Ovary (tissue), 9 donors: ENCODE data around the gene KCNMA1. TPM values are rescaled to one million over a fixed set of nuclear protein-coding genes. Genes with fewer than 3 reads are reported as not detected.

Experiments
- DNase-seq, 5 donors: peaks; one replicate each; pipeline ENCODE4 v3.0.0-alpha.2; 2019 to 2020
- H3K27ac ChIP-seq, 2 donors: fragments of 200-600 bp; one replicate each; pipeline versions ENCODE4 v1.5.1 to v1.8.0; 2019 to 2022
- H3K27me3 ChIP-seq: fragments of 200-600 bp; one replicate; pipeline ENCODE4 v1.8.0; 2022
- H3K36me3 ChIP-seq: fragments of 200-600 bp; sonication (generic); one replicate; pipeline ENCODE4 v1.5.1; 2019
- H3K4me1 ChIP-seq: one replicate; pipeline ENCODE4 v1.8.1; 2013; ENCODE audit warnings: mild to moderate bottlenecking, moderate library complexity; ENCODE audit not compliant: insufficient read depth
- H3K4me3 ChIP-seq: fragments of 200-600 bp; sonication (generic); one replicate; pipeline ENCODE4 v1.5.1; 2017
- H3K9me3 ChIP-seq, 2 donors: fragments of 200-600 bp in 1 of 2; sonication (generic) in 1 of 2; one replicate each; pipeline versions ENCODE4 v1.5.1 to v1.8.1; 2013 to 2019; ENCODE audit warnings: mild to moderate bottlenecking in 1 of 2, moderate library complexity in 1 of 2
- EP300 ChIP-seq: sonication (generic); formaldehyde crosslinking; IDR thresholded peaks from one replicate; pipeline ENCODE4 v1.6.1; 2017; ENCODE audit warnings: antibody characterized with exemption
- POLR2A ChIP-seq: fragments of 450-650 bp; IDR thresholded peaks from one replicate; pipeline ENCODE4 v1.6.1; 2017; ENCODE audit warnings: antibody characterized with exemption, mild to moderate bottlenecking, moderate library complexity
- WGBS, 3 donors: extraction: QIAGEN DNeasy Blood & Tissue Kit in 1 of 3; methylation state at CpG; one replicate each; pipeline versions ENCODE4 v1.1.5 to v1.1.7; 2013 to 2017; 5-methylcytosine and 5-hydroxymethylcytosine counted together
- intact Hi-C, 4 donors: fragments of 100-400 bp; cut with DNase I; formaldehyde crosslinking; loops; one replicate each; pipeline versions ENCODE4 v1.11.0 to v1.15.1; 2022 to 2023
- polyA plus RNA-seq, 2 donors: library from polyadenylated mRNA; stranded (reverse); fragments of 200-250 nt in 1 of 2; fragments of 350-450 nt in 1 of 2; fragmentation: Illumina TruSeq in 1 of 2; extraction: RNeasy Lipid Tissue Mini Kit (QIAGEN cat#74804) in 1 of 2; gene quantifications; one replicate each; pipeline ENCODE4 v1.2.3, GENCODE V29; 2013 to 2014
- total RNA-seq, 7 donors: library from RNA; depleted of rRNA in 2 of 7; stranded (reverse); fragments of >200 nt in 2 of 7; fragmentation: NEBNext Ultra II Directional in 3 of 7; extraction: Animal tissue kit (Norgen Biotek cat#: 25700) in 3 of 7; gene quantifications; one replicate each; pipeline versions ENCODE4 v1.1.0 to v1.2.4, GENCODE V29; 2016 to 2023
- TF ChIP-seq, protein P1 (sequence below), 3 donors: fragments of 450-650 bp in 2 of 3; fragments of 200-600 bp in 1 of 3; IDR thresholded peaks; one replicate each; pipeline versions ENCODE4 v1.5.1 to v1.8.0; 2016 to 2022; ENCODE audit warnings: antibody characterized with exemption in 3 of 3, mild to moderate bottlenecking in 1 of 3
- donor health status: DM: no; HTN: no; CAD: no; lungs with moderate emphysema.
- donor health status: DM: no; HTN: no; CAD: no.
- donor health status: Bipolar disorder and iron deficiency.
- donor health status: DM: yes; HTN: yes; CAD: no.
- donor health status: DM: no; HTN: no; CAD: no.
- donor health status: DM: yes; HTN: yes; CAD: no.

KCNMA1 gene
- total and polyA plus RNA-seq, 9 donors = 7.0 to 83.8 (median 25.1) TPM

DNA sequence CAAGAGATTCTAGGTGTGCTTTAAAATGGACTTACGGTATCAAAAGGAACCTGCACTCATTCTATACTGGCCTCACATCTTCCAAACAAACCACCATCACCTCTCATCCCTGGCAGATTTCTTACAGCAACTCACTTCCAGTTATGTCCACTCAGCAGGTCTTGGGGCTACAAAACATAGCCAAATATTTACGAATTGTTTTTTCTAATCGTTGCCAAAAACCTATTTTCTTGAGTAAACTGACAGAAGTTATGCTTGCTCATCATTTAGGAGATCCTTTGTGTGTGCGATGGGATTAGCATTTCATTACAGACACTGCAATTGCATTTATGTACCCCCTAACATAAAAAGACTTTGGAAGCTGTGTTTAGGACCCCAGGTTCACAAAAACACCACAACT is 2.7 kb downstream of the KCNMA1 start:
- Histone ChIP-seq H3K4me1 (peaks cover 4% of the 10 kb centered on the region), H3K4me3 (peak overlapping the region; percentile 54), H3K9me3 (no peaks in the 10 kb centered on the region), H3K36me3 (no peaks in the 10 kb centered on the region), H3K27ac (no peak overlapping the region), H3K27me3 (no peaks in the 10 kb centered on the region)
- intact Hi-C loops = loop anchor here in 3 of 4 donors (5.0 to 10.0 kb wide), 3 partner anchors 240 to 468 kb away; no protein-coding TSS in a partner anchor
- 27 to 48% (median 45%) methylated on average over 4 of the region's 4 CpGs for WGBS, 3 donors
- no peak for DNase-seq
- TF ChIP-seq EP300 = no peak
- no peak for TF ChIP-seq POLR2A
- TF ChIP-seq, protein P1, sequence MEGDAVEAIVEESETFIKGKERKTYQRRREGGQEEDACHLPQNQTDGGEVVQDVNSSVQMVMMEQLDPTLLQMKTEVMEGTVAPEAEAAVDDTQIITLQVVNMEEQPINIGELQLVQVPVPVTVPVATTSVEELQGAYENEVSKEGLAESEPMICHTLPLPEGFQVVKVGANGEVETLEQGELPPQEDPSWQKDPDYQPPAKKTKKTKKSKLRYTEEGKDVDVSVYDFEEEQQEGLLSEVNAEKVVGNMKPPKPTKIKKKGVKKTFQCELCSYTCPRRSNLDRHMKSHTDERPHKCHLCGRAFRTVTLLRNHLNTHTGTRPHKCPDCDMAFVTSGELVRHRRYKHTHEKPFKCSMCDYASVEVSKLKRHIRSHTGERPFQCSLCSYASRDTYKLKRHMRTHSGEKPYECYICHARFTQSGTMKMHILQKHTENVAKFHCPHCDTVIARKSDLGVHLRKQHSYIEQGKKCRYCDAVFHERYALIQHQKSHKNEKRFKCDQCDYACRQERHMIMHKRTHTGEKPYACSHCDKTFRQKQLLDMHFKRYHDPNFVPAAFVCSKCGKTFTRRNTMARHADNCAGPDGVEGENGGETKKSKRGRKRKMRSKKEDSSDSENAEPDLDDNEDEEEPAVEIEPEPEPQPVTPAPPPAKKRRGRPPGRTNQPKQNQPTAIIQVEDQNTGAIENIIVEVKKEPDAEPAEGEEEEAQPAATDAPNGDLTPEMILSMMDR (IDR thresholded peaks at IDR 0.05) = no peak

DNA sequence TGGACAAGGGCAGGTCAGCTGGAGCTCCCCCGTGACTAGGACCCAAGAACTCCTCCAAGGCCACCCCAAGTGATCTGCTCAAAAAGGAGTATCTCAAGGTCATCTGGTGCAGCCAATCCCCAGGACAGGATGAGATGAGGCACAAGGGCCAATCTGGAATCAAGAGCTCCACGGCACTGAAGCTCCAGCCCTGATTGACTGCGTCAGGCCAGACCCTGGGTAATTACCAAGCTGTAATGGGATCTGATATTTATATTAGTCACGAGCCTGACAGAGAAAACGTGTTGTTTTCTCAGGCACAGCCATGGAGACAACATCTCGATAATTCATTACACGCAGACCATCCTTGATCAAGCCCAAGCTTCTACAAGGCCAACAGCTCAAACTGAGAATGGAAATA is 4.2 kb downstream of the KCNMA1 start:
- Histone ChIP-seq H3K36me3 (no peaks in the 10 kb centered on the region), H3K9me3 (no peaks in the 10 kb centered on the region), H3K4me3 (no peak overlapping the region), H3K4me1 (peaks cover 1% of the 10 kb centered on the region), H3K27me3 (no peaks in the 10 kb centered on the region), H3K27ac (no peak overlapping the region)
- no peak for DNase-seq
- 88 to 89% (median 89%) methylated on average over 7 of the region's 7 CpGs for WGBS, 3 donors
- TF ChIP-seq EP300 = no peak
- no peak for TF ChIP-seq POLR2A
- TF ChIP-seq, protein P1 (IDR thresholded peaks at IDR 0.05) = no peak
- intact Hi-C loops = loop anchor here in 1 of 4 donors (10.0 kb wide), 1 partner anchor 239 kb away; no protein-coding TSS in a partner anchor

DNA sequence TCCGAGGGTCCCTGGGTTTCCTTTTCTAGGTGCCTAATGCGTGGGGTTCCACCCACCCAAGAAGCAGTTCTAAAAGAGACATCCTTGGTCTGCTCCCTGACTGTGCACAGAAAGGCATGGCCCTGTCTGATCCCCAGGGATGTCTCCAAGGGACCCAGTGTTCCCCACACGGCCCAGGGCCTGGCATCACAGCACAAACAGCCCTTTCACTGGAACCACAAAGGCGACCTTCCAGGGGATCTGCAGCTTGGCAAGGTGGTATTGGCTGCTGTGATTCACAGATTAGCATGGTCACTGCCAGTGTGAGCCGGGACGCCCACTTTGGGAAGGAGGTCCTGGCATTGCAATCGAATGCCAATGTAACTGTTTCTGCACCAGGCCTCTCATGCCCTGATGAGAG is 6.4 kb downstream of the KCNMA1 start:
- Histone ChIP-seq H3K4me3 (no peak overlapping the region), H3K36me3 (no peaks in the 10 kb centered on the region), H3K27ac (no peak overlapping the region), H3K4me1 (peaks cover 1% of the 10 kb centered on the region), H3K9me3 (no peaks in the 10 kb centered on the region), H3K27me3 (no peaks in the 10 kb centered on the region)
- 84 to 93% (median 91%) methylated on average over 7 of the region's 7 CpGs for WGBS, 3 donors
- no peak for DNase-seq
- TF ChIP-seq, protein P1 (IDR thresholded peaks at IDR 0.05) = no peak
- TF ChIP-seq EP300 (no peak), POLR2A (no peak)
- intact Hi-C loops = loop anchor here in 1 of 4 donors (10.0 kb wide), 1 partner anchor 236 kb away; no protein-coding TSS in a partner anchor

DNA sequence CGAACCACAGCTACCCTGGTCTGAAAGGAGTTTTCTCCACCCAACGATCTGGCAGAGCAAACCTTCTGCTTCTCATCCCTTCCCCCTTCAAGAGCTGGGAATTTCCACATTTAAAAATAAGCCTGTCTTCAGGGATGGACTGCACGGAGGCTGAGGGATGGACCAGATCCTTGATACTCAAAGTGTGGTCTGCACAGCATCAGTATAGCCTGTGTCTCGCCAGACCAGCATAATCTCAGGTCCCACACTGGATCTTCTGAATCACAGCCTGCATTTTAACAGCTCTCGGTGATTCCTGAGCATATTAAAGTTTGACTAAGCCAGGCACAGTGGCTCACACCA is 7.1 kb downstream of the KCNMA1 start:
- H3K4me1 ChIP-seq = peaks cover 1% of the 10 kb centered on the region
- intact Hi-C loops = loop anchor here in 1 of 4 donors (10.0 kb wide), 1 partner anchor 236 kb away; no protein-coding TSS in a partner anchor
- WGBS, 3 donors = 63 to 91% (median 81%) methylated on average over 5 of the region's 5 CpGs
- H3K9me3 ChIP-seq = no peaks in the 10 kb centered on the region
- DNase-seq = no peak
- no peak overlapping the region for H3K4me3 ChIP-seq
- H3K36me3 ChIP-seq = no peaks in the 10 kb centered on the region
- no peak overlapping the region for H3K27ac ChIP-seq
- TF ChIP-seq, protein P1 (IDR thresholded peaks at IDR 0.05) = no peak
- TF ChIP-seq EP300 = no peak
- TF ChIP-seq POLR2A = no peak
- H3K27me3 ChIP-seq = no peaks in the 10 kb centered on the region
